T-helper 22 cell (primary cell): ENCODE measurements around the gene GNA12.

ENCODE experiments used
- DNase-seq: peaks from one replicate; pipeline ENCODE4 v3.0.0-alpha.2; 2020; ENCODE audit warnings: low read depth

Gene GNA12, protein sequence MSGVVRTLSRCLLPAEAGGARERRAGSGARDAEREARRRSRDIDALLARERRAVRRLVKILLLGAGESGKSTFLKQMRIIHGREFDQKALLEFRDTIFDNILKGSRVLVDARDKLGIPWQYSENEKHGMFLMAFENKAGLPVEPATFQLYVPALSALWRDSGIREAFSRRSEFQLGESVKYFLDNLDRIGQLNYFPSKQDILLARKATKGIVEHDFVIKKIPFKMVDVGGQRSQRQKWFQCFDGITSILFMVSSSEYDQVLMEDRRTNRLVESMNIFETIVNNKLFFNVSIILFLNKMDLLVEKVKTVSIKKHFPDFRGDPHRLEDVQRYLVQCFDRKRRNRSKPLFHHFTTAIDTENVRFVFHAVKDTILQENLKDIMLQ

DNA sequence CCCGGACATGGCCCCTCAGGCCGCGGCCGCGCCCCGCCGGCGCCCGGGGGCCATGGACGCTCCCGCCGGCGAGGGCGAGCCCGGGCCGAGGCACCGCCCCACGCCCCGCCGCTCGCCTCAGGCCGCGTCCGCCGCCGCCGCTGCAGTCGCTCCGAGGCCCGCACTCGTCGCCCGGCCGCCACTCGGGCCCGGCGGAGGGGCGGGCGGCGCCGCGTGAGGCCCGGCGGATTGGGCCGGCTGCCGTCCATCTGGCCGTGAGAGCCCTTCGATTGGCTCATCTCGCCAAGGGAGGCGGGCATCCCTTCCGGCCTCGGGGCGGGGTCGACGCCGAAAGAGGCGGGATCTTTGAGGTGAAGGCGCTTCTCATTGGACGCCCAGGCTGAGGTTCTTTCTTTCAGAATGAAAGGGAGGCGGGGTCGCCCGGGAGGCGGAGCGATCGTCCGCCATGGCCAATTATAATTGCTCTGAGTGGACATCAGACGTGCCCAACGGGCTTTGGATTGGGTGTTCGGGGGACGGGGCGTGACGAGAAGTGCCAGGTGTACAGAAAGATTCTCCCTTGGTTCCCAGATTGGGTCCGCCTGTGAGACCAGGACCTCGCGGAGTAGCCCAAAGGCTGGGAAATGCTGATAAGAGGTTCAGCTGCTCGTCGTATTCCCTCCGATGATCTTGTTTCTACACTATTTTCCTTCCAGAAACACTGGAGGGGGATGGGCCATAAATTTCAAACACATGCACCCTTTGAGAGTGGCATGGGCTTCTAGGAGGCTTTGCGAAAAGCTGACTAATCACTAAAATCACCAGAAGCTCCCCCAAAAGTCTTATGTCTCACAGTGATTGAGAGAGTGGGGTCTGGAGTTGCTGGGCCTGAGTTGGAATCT lies at the start of gene GNA12:
GNA12 (minus strand) TSS at position 156 of the 881 bp plus-strand sequence; CDS start at position 9, 147 bp downstream.
- DNase-seq: peak; percentile 93

DNA sequence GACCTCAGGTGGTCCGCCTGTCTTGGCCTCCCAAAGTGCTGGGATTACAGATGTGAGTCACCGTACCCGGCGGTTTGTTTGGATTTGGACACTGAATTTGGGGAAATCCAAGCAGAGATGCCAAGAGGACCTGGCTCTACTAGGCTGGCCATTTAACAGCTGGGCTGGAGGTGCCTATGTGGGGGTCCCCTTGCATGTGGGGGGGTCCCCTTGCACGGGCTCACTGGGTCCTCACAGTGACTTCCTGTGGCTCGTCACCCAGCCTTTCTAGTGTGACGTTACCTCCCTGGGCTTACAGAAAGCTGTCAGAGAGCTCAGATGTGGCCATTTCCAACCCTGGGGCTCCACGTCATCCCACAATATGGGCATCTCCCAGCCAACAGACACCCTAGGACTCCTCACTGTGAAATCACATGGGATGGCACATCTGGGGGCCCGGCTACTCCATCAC lies 49.3 kb upstream of the GNA12 start:
- DNase-seq: no peak

DNA sequence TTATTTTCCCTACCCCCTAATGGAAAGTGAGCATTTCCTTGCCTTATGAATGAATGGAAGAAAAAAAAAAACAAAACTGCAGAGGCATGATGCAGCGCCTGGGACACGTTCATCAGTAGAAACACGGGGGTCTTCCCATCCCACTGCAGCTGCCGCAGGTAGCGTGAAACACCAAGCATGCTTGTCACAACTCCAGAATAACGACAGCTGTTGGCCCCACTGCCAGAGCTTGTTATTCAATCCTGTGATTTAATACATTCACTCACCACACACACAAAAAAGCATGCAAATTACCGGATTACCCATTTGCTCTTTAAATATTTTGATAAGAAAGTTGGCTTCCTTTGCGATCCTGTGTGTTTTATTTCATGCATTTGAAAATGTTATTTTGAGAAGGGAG lies 48.4 kb upstream of the GNA12 start:
- no peak for DNase-seq

DNA sequence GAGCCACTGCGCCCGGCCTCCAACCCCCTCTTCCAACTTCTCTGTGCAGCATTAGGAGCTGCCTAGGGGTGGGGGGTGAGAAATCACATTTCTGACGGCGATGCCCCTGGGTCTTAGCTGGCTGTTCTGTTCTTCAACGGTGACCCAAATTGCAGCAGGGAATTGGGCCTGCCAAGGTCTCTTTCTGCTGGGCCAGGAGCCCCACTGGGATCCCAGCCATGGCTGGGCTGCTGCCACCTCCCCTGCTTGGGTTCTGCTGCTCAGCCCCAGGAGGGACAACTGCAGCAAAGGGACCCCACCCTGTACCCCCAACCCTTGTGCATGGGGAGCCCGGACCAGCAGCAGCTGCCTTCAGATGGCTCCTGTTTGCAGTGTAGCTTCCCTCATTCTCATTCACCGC lies 43.7 kb upstream of the GNA12 start:
- DNase-seq: no peak

DNA sequence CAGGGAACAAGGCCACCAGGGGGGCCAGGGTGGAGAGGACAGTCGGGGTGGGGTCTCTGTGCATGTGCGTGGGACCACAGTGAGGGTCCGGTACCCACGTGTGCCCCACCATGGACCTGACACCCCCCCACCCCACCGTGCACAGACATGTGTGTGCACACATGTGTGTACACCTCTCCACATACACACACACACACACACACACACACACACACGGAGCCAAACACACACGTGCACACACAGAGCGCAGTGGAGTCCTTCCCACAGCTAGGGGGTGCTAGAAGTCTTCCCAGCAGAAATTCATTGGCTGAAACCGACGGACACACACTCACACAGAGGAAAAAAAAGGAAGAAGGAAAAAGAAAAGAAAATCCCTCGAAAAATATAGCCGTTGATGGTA lies 42.8 kb upstream of the GNA12 start:
- no peak for DNase-seq

DNA sequence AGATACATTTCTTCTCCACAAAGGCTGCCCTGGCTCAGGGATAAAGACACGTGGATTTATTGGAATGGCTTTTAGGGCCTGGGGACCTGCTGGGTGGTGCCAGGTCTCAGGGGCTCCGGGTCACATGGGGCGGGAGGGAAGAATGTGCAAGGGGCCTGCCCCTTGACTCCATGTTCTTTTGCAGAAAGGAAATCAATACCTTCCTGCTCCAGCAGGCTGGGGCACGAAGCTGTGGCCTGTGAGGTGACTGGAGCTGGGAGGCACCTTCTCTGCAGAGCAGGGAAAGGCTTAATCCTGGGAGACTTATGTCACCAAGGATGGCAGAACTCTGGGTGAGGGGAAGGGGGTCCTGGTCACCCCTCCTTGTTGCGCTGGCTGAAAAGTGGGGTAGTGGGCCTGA lies 42.3 kb upstream of the GNA12 start:
- DNase-seq: no peak

DNA sequence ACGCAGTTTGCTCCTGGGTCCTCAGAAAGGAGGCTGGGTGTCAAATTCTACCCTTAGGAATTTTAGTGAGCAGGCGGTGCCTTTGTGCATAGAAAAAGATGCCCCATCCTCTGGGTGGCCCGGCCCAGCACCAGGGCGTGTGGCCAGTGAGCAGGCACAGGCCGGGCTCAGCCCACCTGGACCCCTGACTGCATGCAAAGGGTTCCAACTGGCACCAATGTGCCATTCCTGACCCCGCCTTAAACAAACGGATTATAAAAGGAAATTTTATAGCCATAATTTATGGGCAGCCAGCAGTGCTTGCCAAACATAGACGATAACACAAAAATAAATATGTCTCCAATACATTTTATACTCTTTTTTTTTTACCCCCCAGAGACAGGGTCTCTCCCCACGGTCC lies 40.1 kb upstream of the GNA12 start:
- DNase-seq: no peak

DNA sequence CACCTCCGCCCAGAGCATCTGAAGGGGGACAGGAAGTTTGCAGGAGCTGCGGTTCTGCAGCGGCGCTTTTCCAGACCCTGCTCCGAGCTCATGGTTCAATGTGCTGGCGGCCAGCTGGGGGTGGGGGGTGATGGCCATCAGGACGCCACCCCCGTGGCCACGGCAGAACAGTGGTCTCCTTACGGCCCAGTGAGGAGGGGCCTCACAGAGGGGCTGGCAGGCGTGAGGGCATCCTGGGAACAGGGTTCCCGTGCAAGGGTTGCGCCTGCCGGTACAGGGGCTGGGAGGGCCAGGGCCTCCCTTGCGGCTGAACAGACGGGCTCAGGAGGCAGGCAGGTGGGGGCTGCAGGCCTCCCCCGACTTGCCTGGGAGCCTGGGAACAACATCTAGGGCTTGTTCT lies 39.0 kb upstream of the GNA12 start:
- no peak for DNase-seq

DNA sequence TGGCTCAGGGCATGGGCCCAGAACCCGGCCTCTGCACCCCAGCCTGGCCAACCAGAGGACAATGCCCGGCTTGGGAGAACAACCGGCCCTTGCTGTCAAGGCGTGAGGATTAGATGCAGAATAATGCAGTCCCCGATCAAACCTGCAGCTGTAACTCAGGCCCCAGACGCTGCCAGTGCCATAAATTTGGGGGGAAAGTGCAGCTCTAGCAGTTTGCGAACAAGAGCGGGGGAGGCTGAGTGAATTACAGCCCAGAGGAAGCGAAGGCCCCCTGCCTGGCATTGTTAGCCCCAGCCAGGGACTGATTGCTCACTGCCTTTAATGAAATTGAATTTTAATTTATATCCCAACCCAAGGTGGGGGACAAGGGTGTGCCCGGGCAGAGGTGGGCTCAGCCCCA lies 38.0 kb upstream of the GNA12 start:
- DNase-seq: no peak

DNA sequence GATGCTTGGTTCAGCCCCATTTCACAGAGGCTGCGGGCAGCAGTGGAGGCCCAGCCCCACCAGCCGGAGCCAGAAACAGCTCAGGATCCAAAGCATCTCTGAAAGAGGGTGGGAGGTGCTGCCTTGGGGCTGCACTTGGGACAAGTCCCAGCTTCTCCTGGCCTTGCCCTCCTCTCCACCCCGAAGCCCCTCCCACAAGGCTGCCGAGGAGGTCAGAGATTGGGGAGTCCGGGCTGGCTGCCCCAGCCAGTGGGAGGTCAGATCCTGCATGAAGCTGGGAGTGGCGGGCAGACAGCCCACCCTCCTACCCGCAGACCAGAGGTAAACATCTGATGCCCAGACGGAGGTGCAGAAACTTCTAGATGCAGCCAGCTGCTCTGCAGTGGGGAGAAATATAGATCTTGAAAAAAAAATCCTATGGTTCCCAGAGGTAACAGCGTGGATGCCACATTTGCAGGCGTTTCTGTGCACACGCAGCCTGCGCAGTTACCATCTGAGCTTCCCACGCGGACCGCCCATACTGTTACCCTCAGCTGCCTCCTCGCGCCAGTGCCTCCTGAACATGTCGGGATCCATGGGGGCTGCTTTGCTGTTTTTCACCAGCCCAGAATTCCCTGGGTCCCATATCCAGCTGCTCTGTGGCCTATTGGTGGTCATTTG lies 36.9 kb upstream of the GNA12 start:
- DNase-seq: no peak

DNA sequence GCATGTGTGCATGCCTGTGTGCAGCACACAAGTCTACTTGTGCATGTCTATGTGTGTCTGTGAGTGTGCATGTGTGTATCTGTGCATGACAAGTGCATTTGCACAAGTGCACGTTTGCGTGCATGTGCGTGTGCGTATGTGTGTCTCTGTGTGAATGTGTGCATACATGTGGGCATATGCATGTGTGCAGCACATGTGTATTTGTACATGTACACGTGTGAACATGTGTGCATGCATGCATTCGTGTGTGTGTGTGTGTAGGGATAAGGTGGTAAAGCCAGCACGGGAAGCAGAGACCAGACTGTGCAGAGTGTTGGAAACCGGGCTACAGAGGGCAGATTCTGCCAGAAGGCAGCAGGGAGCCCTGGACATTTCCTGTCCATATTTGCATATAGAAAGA lies 35.9 kb upstream of the GNA12 start:
- DNase-seq: no peak

DNA sequence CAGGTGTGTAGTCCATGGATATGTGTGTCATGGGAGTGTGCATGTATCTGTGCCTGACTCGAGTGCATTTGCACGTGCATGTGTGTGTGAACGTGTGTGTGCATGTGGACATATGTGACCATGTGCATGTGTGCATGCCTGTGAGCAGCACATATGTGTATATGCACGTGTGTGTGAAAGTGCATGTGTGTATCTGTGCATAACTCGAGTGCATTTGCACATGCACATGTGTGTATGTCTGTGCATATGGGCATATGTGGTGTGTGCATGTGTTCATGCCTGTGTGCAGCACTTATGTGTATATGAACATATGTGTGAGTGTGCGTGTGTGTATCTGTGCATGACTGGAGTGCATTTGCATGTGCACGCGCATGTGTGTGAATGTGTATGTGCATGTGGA lies 35.2 kb upstream of the GNA12 start:
- no peak for DNase-seq

DNA sequence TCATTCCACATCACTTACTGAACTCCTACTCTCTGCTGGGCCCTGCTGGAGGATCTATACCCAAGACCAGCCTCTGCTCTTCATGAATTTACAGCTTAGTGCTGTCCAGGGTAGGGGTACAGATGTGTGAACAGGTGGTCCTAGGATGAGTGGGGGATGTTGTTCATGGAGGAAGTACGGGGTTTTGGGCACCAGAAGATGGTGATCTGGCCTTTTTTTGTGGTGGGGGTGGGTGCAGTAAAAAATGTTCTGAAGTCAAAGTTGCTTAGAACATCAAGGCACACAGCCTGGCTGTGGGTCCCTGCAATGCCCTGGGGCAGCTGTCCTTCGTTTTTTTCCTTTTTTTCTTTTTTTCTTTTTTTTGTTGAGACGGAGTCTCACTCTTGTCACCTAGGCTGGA lies 34.2 kb upstream of the GNA12 start:
- no peak for DNase-seq

DNA sequence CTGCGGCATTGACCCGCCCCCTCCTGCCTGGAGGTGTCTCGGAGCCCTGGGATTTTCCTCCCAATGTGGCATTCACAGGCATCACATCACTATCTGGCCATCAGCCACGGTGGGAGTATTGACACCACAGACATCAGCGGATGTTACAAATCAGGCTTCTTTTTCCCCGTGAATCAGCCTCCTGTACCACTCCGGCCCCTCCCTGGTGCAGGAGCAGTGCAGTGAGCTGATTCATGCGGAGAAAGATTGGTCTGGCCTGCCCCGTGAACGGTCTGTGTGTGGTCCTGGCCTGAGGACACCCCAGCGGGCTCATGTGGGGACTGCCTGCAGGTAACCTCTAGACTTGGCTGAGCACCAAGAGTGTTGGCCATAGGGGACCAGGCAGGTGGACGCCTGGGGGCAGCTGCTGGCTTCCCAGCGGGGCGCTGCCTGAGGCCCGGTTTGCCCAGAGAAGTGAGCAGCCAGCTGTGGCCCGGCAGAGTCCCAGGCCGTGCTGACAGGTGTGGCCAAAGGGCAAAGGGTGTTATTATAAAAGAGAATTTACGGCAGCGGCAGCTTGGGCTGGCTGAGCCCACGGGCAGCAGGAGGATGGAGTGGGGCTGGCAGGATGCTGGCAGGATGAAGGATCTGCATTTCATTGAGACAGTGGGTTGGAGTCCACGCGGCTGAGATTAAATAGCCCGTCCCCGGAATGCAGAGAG lies 32.1 kb upstream of the GNA12 start:
- DNase-seq: no peak

DNA sequence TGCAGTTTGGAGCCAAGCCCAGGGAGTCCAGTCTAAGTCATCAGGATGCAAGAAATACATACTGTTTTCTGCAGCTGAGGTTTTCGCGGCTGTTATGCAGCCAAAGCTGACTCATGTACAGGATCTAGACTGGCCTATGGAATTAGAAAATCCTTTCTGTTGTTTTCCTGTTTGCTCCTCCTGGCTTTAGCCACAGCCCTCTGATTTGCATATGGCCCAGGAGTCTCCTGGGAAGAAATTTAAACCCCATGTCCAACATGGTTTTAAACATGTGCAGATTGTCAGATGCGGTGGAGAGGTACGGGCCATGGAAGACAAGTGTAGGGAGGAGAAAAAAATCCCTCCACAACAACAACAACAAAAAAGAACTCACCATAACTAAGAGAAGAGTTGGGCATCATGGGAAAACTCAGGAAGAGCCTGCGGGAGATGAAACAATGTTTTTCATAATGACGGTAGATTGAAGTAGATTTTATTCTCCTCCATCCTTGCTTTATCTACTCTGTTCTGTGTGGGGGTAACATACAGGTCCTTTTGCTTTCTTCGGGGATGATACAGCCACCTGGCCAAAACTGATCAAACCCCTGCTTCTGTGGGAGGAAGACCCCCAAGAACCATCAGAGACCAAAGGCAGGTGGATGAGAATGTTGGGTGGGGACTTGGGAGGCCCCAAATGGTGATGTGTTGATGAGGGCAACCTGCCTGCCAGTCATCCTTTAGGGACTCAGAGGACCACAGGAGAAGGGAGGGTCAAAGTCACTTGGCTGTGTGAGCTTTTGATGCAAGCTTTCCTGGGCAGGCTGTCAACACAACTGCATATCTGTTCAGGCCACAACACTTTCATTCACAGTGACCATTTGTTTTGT lies 29.8 kb upstream of the GNA12 start:
- DNase-seq: no peak

DNA sequence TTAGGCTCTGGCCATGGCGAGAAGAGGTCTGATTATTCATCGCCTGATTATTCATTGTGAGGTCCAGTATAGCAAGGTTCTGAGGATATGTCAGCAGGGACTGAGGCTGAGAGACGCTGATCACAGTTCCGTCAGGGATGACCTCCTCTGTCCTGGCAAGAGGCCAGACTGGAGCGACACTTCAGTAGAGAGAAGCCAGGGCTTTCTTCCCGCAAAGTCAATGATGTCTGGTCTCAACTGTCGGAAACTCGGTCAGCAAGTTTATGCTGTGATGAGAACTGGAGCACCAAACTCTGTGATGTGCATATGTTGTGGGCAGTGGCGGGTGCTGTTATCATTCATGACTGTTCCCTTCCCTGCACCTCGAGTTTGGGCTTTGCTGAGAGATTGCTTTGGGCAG lies 29.0 kb upstream of the GNA12 start:
- DNase-seq: no peak

DNA sequence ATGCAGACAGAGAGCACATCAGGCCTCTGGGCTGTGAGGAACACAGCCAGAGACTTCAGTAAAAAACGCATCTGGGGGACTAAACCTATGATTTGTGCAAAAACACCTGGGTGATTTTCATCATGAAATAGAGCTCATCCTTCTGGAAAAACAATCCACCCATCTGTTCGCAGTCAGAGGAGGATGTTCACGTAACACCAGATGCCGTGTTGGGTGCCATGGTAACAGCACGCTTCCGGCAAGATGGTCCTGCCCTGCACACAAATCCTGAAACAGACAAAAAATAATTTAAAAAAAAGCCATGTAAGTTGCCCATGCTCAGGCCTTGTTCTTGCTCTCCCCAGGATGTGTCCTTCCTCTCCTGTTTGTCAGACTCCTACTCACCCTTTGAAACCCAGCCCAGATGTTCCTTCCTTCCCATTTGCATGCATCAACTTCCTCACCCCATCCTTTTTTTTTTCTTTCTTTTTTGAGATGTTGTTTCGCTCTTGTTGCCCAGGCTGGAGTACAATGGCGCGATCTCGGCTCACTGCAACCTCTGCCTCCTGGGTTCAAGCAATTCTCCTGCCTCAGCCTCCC lies 28.3 kb upstream of the GNA12 start:
- DNase-seq: no peak

DNA sequence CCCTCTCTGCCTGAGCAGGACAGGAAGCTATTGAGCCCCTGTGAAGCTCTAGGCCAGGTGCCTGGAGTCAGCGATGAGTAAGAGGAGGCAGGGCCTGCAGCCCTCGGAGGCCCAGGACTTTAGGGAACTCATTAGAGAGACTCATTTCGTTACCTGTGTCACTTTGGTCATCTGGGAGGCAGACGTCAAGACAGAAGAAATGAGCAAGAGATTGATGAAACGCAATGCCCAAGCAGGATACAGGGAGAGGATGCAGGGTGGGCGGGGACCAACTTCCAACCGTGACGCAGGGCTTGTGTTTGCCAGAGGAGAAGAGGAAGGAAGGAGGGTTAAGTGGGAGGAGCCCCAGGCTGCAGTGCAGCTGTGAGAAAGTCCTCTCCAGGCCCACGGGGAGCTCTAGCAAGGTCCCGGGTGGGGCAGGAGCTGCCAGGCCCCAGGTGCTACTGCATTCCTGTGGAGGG lies 26.4 kb upstream of the GNA12 start:
- DNase-seq: peak; percentile 46

DNA sequence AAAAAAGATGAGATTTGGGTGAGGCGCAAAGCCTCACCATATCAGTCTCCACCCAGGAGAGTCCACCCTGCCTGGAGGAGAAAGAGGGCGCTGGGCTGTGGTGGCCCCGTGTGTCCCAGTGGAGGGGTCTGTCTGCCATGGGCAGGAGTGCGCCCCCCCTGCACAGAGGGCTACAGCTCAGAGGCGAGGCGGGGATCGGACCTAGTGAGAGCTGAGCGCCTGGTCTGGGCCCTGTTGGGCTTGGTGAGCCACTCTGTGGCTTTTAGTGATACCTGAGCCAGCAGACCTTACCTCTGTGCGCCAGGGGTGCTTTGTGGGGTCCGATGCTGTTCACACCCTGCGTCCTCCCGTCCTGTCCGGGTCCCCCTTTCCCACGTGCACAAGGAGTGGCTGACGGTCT lies 25.9 kb upstream of the GNA12 start:
- no peak for DNase-seq

DNA sequence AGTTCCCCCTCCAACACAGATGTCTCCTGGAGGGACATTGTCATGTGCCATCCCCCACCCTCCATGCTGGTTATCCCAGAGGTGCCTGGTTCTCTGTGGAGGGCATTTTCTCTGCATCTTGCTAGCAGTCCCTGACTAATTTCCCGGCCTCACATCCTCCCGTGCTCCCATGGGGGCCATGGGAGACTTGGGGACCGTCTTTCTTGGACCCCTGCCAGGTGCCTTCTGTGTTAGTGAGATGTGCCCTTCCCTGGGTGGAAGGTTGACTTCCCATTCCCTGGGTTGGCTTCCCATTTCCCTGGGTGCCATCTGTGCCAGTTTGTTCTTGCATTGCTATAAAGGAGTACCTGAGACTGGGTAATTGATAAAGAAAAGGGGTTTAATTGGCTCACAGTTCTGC lies 22.5 kb upstream of the GNA12 start:
- no peak for DNase-seq
